Raji (cell line): Measurements from ENCODE around the gene CAPZA1.

Experiments used
- POLR2A ChIP-seq: IDR thresholded peaks from 2 replicates; pipeline ENCODE4 v1.6.1; 2011; ENCODE audit warnings: low read depth, low read length, control low read depth; ENCODE audit not compliant: insufficient read depth

The CAPZA1 gene

DNA sequence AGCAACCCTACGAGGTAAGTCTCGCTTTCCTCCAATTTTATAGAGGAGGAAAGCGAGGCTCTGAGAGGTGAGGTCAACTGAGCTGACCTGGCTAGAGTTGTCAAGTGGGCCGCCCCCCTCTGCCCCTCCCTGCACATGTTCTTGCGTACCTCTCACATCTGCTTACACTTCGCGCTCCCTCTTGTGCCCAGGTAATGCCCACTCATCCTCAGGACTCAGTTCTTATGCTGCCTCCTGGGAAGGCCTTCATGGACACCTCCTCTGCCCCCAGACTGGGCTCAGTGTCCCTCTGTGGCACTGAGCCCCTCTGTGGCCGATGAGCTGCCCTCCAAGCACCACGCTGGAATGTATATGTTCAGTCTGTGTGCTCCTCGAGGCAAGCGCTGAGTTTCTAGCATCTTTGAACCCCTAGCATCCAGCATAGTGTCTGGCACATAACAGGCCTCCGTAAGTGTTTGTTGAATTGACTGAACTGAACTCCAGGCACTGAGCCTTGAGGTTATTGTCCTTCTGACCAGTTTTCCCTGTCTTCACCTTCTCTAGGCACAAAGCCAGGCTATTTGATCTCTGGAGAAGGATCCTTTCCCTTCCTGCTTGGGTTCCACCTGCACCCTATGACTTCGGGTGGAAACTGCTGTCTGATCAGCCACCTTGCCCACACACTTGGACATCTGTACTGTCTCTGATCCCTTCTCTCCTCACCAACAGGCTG is 68.3 kb downstream of the CAPZA1 start:
- TF ChIP-seq POLR2A: no peak

DNA sequence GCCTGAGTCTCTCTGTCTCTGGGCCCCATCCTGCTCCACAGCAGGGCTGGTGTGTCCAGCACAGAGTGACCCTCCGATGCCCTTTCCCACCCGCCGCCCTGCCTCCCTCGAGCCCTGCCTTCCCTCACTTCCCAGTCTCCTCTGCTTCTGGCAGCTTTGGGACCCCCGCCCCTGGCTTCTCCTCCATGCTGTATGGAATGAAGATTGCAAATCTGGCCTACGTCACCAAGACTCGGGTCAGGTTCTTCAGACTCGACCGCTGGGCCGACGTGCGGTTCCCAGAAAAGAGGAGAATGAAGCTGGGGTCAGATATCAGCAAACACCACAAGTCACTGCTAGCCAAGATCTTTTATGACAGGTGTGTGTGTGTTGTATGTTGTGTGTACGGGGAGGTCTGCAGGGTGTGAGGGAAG is 69.2 kb downstream of the CAPZA1 start:
- no peak for TF ChIP-seq POLR2A

DNA sequence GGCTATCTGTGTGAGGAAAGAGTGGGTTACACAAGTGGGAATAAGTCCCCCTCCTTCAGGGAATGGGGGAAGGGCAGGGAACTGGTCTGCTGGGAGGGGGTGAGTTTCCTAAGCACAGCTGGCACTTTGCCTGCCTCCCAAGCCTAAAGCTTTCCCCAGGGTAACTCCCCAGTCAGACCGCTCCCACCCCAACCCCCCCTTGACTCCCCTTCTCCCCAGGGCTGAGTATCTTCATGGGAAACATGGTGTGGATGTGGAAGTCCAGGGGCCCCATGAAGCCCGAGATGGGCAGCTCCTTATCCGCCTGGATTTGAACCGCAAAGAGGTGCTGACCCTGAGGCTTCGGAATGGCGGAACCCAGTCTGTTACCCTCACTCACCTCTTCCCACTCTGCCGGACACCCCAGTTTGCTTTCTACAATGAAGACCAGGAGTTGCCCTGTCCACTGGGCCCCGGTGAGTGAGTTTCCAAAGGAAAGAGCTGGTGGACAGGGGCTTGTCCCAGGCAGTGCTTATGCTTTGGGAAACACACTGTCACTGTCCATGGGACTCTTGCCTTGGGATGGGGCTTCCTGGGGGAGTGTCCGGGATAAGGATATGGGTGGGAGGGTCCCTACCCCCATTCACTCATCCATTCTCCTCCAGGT is 69.7 kb downstream of the CAPZA1 start:
- no peak for TF ChIP-seq POLR2A

DNA sequence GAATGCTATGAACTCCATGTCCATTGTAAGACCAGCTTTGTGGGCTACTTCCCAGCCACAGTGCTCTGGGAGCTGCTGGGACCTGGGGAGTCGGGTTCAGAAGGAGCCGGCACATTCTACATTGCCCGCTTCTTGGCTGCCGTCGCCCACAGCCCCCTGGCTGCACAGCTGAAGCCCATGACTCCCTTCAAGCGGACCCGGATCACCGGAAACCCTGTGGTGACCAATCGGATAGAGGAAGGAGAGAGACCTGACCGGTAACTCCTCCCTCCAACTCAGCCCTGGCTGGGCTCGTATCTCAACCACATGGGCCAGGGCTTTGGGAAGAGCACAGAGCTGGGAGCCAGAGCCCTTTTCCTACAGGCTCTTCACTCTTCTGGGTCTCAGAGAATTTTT is 70.2 kb downstream of the CAPZA1 start:
- TF ChIP-seq POLR2A: no peak

DNA sequence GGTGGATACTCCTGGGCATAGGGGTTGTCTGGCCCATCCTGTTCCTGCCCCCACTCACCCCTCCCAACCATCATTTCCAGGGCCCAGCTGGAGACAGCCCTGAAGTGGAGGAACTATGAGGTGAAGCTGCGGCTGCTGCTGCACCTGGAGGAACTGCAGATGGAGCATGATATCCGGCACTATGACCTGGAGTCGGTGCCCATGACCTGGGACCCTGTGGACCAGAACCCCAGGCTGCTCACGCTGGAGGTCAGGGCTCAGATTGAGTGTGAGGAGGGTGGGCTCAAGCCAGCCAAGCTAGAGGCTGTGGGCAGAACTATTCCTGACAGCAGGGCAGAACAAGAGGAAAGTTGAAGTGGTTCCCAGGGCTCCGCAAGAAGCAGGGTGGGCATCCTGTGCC is 73.0 kb downstream of the CAPZA1 start:
- no peak for TF ChIP-seq POLR2A

DNA sequence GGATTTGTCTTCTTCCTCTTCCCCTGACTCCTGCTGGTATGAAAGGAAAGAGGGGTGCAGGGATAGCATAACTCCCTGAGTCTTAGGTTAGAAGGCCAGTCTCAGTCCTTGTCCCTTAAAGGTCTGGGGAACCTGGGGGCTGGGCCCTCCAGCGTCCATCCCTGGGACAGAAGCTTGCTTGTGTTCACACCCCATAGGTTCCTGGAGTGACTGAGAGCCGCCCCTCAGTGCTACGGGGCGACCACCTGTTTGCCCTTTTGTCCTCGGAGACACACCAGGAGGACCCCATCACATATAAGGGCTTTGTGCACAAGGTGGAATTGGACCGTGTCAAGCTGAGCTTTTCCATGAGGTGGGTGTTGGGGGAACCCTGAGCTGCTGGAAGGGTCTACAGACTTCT is 74.2 kb downstream of the CAPZA1 start:
- no peak for TF ChIP-seq POLR2A

DNA sequence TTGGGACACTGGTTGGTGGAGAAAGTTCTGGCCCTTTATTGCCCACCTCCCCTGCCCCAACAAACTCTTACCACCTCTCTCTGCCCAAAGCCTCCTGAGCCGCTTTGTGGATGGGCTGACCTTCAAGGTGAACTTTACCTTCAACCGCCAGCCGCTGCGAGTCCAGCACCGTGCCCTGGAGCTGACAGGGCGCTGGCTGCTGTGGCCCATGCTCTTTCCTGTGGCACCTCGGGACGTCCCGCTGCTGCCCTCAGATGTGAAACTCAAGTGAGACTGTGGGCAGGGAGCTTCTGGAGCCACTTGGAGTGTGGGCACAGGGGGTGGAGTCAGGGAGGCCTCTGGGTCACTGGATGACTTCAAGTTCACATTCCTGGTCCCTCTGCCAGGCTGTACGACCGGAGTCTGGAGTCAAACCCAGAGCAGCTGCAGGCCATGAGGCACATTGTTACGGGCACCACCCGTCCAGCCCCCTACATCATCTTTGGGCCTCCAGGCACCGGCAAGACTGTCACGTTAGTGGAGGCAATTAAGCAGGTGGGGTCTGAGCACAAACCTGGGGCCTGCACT is 74.8 kb downstream of the CAPZA1 start:
- TF ChIP-seq POLR2A: no peak

DNA sequence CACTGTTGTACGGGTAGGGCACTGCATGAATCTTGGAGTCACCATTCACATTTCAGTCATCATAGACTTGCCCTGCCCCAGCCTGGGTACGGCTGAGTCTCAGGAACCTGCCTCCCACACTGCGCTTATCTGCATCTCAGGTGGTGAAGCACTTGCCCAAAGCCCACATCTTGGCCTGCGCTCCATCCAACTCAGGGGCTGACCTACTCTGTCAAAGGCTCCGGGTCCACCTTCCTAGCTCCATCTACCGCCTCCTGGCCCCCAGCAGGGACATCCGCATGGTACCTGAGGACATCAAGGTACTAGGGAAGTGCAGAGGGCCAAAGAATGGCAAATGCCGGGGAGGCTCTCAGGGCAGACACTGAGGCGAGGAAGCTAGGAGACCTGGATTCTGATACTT is 75.6 kb downstream of the CAPZA1 start:
- TF ChIP-seq POLR2A: no peak

DNA sequence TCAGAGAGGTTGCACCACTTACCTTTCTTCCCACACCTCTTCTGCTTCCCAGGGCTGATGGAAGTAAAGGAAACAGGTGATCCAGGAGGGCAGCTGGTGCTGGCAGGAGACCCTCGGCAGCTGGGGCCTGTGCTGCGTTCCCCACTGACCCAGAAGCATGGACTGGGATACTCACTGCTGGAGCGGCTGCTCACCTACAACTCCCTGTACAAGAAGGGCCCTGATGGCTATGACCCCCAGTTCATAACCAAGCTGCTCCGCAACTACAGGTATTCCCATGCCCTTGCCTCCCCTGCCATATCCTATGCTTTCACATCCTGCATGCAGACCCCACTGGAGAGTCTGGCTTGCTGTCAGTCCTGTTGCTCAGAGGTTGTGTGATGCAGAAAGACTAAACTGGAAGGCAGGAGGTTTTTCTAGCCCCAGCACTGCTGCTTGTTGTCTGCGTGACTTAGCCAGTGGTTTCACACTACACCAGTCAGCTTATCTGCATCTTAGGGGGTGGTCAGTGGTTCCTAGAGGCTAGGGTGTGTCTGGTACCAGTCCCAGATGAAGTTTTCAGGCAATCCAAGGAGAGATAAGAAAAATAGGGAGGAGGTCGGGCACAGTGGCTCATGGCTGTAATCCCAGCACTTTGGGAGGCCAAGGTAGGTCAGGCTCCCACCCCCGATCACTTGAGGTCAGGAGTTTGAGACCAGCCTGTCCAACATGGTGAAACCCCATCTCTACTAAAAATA is 77.1 kb downstream of the CAPZA1 start:
- TF ChIP-seq POLR2A: no peak

DNA sequence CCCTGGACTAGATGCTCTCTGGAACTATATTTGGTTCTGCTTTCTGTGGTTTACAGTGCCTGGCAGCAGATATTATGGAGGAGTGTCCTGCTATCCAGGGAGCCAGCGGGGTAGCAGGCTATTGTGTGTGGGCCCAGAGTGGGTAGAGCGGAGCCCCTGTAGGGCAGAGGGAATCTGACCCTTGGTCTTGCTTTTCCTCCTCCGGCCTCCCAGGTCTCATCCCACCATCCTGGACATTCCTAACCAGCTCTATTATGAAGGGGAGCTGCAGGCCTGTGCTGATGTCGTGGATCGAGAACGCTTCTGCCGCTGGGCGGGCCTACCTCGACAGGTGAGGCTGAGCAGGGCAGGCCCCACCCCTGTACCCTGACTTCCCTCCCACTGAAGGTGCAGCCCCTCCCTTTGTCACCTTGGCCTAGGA is 78.2 kb downstream of the CAPZA1 start:
- no peak for TF ChIP-seq POLR2A

DNA sequence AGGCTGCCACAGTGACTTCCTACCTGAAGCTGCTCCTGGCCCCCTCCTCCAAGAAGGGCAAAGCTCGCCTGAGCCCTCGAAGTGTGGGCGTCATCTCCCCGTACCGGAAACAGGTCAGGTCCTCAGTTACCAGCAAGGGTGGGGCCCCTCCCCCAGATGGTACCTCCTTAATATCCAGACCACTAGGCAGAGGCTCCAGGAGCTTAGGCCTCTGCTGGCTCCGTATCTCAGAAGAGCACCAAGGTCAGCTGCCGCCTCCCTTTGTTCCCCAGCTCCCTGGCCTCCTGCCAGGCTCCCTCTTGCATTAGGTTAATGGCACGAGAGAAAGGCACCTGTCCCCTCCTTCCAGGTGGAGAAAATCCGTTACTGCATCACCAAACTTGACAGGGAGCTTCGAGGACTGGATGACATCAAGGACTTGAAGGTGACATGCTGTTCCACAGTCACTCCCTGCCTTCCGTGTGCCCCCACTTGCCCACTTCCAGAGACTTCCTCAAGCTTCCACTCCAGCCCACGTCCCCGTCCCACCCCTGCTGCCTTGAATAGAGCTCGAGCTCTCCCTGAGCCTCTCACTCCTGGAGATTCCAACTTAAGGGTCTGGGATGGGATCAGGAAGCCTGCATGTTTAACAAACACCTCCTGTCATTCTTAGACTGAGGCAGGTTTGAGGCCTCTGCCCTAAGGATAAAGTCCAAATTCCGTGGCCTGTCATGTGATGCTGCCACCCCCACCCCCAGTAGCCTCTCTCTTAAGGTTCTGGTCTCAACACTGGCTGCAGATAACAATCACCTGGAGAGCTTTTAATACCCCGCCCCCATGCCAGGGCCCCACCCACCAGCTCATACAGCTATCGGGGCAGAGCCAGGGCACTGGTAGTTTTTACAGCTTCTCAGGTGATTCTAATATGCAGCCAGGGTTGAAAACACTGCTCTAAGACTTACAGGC is 79.0 kb downstream of the CAPZA1 start:
- TF ChIP-seq POLR2A: no peak

DNA sequence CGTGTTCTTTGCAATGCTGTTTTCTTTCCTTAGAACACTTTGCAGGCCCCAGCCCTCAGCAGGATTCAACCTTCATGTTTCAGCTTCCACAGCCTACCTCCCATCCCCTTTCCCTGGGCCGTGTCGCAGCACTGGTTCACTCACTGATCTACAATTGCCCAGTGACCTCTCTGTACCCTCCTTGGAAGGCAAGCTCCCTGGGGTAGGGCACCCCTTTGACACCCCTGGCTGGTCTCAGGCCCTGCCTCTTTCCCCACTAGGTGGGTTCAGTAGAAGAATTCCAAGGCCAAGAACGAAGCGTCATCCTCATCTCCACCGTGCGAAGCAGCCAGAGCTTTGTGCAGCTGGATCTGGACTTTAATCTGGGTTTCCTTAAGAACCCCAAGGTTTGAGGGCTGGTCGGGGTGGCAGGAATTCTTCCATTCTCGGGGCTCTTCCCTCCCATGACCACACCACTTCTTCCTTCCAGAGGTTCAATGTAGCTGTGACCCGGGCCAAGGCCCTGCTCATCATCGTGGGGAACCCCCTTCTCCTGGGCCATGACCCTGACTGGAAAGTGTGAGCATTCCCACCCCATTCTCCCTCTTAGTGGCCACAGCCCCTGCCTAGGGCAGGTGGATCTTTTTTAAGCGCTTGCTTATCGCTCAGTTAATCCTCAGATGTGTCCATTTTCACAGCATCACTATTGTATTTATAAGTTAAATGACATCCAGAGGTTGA is 80.0 kb downstream of the CAPZA1 start:
- TF ChIP-seq POLR2A: no peak

DNA sequence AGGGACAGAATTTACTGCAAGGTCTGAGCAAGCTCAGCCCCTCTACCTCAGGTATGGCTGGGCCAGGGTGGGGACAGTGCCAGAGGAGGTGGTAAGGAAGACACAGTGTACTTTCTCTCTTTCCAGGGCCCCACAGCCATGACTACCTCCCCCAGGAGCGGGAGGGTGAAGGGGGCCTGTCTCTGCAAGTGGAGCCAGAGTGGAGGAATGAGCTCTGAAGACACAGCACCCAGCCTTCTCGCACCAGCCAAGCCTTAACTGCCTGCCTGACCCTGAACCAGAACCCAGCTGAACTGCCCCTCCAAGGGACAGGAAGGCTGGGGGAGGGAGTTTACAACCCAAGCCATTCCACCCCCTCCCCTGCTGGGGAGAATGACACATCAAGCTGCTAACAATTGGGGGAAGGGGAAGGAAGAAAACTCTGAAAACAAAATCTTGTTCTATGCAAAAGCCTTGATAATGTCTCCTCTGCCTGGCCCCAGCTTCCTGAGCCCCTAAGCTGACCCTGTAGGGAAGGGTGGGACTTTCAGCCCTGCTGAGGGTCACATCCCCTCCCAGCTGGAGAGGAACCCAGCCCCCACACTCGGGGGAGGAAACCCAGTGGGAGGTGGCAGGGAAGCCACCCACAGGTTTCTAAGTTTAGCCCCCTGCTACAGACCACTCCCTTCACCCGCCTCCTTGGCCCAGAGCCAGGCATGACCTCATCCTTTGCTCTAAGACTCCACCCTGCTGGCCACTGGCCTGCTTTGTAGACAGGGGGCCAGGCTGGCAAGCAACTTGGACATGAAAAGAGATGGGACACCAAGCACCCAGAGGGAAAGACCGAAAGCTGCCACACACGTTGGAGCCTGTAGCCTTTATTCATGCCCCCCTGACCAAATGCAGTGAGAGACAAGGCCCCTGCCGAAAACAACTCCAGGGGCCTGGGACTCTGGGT is 80.9 kb downstream of the CAPZA1 start:
- TF ChIP-seq POLR2A: no peak
